ENCODE results near the gene FAM241A. TPM values are rescaled to one million over a fixed set of nuclear protein-coding genes. Genes with fewer than 3 reads are reported as not detected.

The FAM241A gene
- total RNA-seq, 1 experiment from 2014 or later: 0.90 TPM

- in situ Hi-C loops (cut with HindIII; ENCODE audit: low pct_unique_long_range_greater_than_20kb, low sequenced_read_pairs) (no loop called here), intact Hi-C loops (cut with micrococcal nuclease; ENCODE audit: unreplicated experiment) (loop anchor here (1.0 kb wide), 1 partner anchor 136 kb away; no protein-coding TSS in a partner anchor)
- TF ChIP-seq POLR2AphosphoS5 (IDR thresholded peaks at IDR 0.05; ENCODE audit: low read depth, low read length) (no peak), CTCF (IDR thresholded peaks at IDR 0.05) (peak; percentile 49; the same call in 1 of the 2 replicates)
- DNase-seq (ENCODE audit: low read depth, low spot score) (peak; percentile 48), ATAC-seq (peak; percentile 89)
- no peak overlapping the region for H3K27ac ChIP-seq (ENCODE audit: low read length)
- no peaks in the 10 kb centered on the region for H3K36me3 ChIP-seq (ENCODE audit: control insufficient read depth, insufficient read depth, low read length)
- CTCF ChIA-PET: interaction anchor here (0.6 kb wide), 3 partner anchors 19 to 224 kb away, joined by 3 to 7 read pairs (median 3); no protein-coding TSS in a partner anchor
- no peaks in the 10 kb centered on the region for H3K27me3 ChIP-seq (ENCODE audit: control insufficient read depth, insufficient read depth, low read length)
- no TSS peak for BruUV-seq (replicated peaks)
- no peaks in the 10 kb centered on the region for H3K4me1 ChIP-seq (ENCODE audit: control insufficient read depth, insufficient read depth, low read length)
- no peak overlapping the region for H3K4me3 ChIP-seq (ENCODE audit: low read depth in 2 of 2, low read length in 2 of 2)
- POLR2A ChIA-PET: no interaction called here
- no peaks in the 10 kb centered on the region for H3K9me3 ChIP-seq (ENCODE audit: control insufficient read depth, insufficient read depth, low read depth, low read length)
Observed at GRCh38 chr4:112099701-112100297, 45.5 kb upstream of the FAM241A start.

GRCh38 chr4:112102875-112103370, 42.3 kb upstream of the FAM241A start:
- in situ Hi-C loops (cut with HindIII; ENCODE audit: low pct_unique_long_range_greater_than_20kb, low sequenced_read_pairs) (no loop called here), intact Hi-C loops (cut with micrococcal nuclease; ENCODE audit: unreplicated experiment) (no loop called here)
- ChIA-PET CTCF (no interaction called here), POLR2A (no interaction called here)
- Histone ChIP-seq H3K9me3 (ENCODE audit: control insufficient read depth, insufficient read depth, low read depth, low read length) (no peaks in the 10 kb centered on the region), H3K27me3 (ENCODE audit: control insufficient read depth, insufficient read depth, low read length) (no peaks in the 10 kb centered on the region), H3K27ac (ENCODE audit: low read length) (no peak overlapping the region), H3K4me3 (ENCODE audit: low read depth in 2 of 2, low read length in 2 of 2) (no peak overlapping the region), H3K4me1 (ENCODE audit: control insufficient read depth, insufficient read depth, low read length) (no peaks in the 10 kb centered on the region), H3K36me3 (ENCODE audit: control insufficient read depth, insufficient read depth, low read length) (no peaks in the 10 kb centered on the region)
- no peak for ATAC-seq
- TF ChIP-seq POLR2AphosphoS5 (IDR thresholded peaks at IDR 0.05; ENCODE audit: low read depth, low read length) (no peak), REST (IDR thresholded peaks at IDR 0.05; ENCODE audit: insufficient read depth in 1 of 2, low read depth in 2 of 2, low read length in 1 of 2) (no peak), CTCF (IDR thresholded peaks at IDR 0.05) (no peak), TCF7L2 (IDR thresholded peaks at IDR 0.05; ENCODE audit: low read depth, low read length) (no peak), SIN3A (IDR thresholded peaks at IDR 0.05; ENCODE audit: borderline replicate concordance, insufficient read depth, low read depth, low read length) (no peak)
- no peak for DNase-seq (ENCODE audit: low read depth, low spot score)
- BruUV-seq (replicated peaks): no TSS peak

Data from Panc1 (cell line).